Hippocampal formation (tissue), 2 donors: ENCODE data around the gene TMEM41B.
A peak's percentile ranks its signal among the peaks of the same experiment; 100 is the strongest.

ENCODE experiments used
- DNase-seq, 2 donors: peaks; one replicate each; lab custom pipeline; 2025; lab: John Stamatoyannopoulos, UW

The TMEM41B gene

GRCh38 chr11:9310485-9311090, 3.8 kb downstream of the TMEM41B start:
- DNase-seq = no peak

GRCh38 chr11:9304178-9304577, 10.2 kb downstream of the TMEM41B start:
- DNase-seq = no peak

- DNase-seq = no peak
Observed at GRCh38 chr11:9302448-9302847, 11.9 kb downstream of the TMEM41B start.

- no peak for DNase-seq
Observed at GRCh38 chr11:9301720-9302119, 12.7 kb downstream of the TMEM41B start.

- DNase-seq = no peak
Observed at GRCh38 chr11:9293646-9294045, 20.7 kb downstream of the TMEM41B start.

- DNase-seq = no peak
Observed at GRCh38 chr11:9285850-9286587, 28.4 kb downstream of the TMEM41B start.

- DNase-seq = no peak
Observed at GRCh38 chr11:9280655-9281301, 33.6 kb downstream of the TMEM41B start.

- no peak for DNase-seq
Observed at GRCh38 chr11:9277176-9277575, 37.2 kb downstream of the TMEM41B start.

GRCh38 chr11:9276571-9276970, 37.8 kb downstream of the TMEM41B start:
- no peak for DNase-seq

GRCh38 chr11:9274499-9275258, 39.7 kb downstream of the TMEM41B start:
- no peak for DNase-seq

- DNase-seq = no peak
Observed at GRCh38 chr11:9273376-9274336, 40.7 kb downstream of the TMEM41B start.

GRCh38 chr11:9269492-9270013, 44.8 kb downstream of the TMEM41B start:
- no peak for DNase-seq

- no peak for DNase-seq
Observed at GRCh38 chr11:9267680-9268079, 46.7 kb downstream of the TMEM41B start.

GRCh38 chr11:9266926-9267325, 47.5 kb downstream of the TMEM41B start:
- DNase-seq = no peak

- DNase-seq = no peak
Observed at GRCh38 chr11:9266132-9266736, 48.2 kb downstream of the TMEM41B start.

- peak; percentile 89 to 91 for DNase-seq
Observed at GRCh38 chr11:9265211-9266131, 48.9 kb downstream of the TMEM41B start, which contains the start of gene DENND5A. DENND5A (minus strand) TSS chr11:9265350; CDS start chr11:9265069, 281 bp downstream.

GRCh38 chr11:9264316-9265210, 49.8 kb downstream of the TMEM41B start:
- peak; percentile 42 to 49 for DNase-seq

- DNase-seq = peak in 1 of 2 donors; percentile 26
Observed at GRCh38 chr11:9263840-9264315, 50.5 kb downstream of the TMEM41B start.
